ENCODE measurements around the gene EEPD1.

GRCh38 chr7:36198854-36199266 is 45.8 kb downstream of the EEPD1 start:
- TF ChIP-seq CTCF (IDR thresholded peaks at IDR 0.05) (no peak), POLR2A (IDR thresholded peaks at IDR 0.05) (no peak)
